Activated T-cell treated with anti-CD3 and anti-CD28 coated beads, Interleukin-2, amount 50 U/mL, for 4 hours (primary cell): ENCODE results near the gene RARA. TPM values are rescaled to one million over a fixed set of nuclear protein-coding genes. Genes with fewer than 3 reads are reported as not detected.

Source experiments
- ATAC-seq, 2 donors: fragments of 200-7000 bp; cut with Tn5 transposase; one replicate each; pipeline ENCODE4 v1.10.0; 2021
- DNase-seq: peaks from one replicate; pipeline ENCODE4 v3.0.0-alpha.2; 2020
- H3K27me3 Mint-ChIP-seq: one replicate; pipeline ENCODE4 v1.8.0; 2021; ENCODE audit warnings: low read depth, mixed read lengths
- H3K36me3 Mint-ChIP-seq: one replicate; pipeline ENCODE4 v1.8.0; 2022; ENCODE audit warnings: mixed read lengths; ENCODE audit not compliant: insufficient read depth
- H3K4me1 Mint-ChIP-seq: one replicate; pipeline ENCODE4 v1.8.0; 2021; ENCODE audit warnings: low read depth, mixed read lengths
- H3K4me3 Mint-ChIP-seq: one replicate; pipeline ENCODE4 v1.8.0; 2021; ENCODE audit warnings: mild to moderate bottlenecking, moderate library complexity, mixed read lengths
- H3K9me3 Mint-ChIP-seq: one replicate; pipeline ENCODE4 v1.8.0; 2021; ENCODE audit warnings: mixed read lengths
- total RNA-seq, 3 donors: library from RNA; stranded (reverse); gene quantifications; one replicate each; pipeline ENCODE4 v1.2.1, GENCODE V29; 2021

Gene RARA
- total RNA-seq = 10 to 100 TPM; 46.5 to 61.9 (median 48.7) TPM

DNA sequence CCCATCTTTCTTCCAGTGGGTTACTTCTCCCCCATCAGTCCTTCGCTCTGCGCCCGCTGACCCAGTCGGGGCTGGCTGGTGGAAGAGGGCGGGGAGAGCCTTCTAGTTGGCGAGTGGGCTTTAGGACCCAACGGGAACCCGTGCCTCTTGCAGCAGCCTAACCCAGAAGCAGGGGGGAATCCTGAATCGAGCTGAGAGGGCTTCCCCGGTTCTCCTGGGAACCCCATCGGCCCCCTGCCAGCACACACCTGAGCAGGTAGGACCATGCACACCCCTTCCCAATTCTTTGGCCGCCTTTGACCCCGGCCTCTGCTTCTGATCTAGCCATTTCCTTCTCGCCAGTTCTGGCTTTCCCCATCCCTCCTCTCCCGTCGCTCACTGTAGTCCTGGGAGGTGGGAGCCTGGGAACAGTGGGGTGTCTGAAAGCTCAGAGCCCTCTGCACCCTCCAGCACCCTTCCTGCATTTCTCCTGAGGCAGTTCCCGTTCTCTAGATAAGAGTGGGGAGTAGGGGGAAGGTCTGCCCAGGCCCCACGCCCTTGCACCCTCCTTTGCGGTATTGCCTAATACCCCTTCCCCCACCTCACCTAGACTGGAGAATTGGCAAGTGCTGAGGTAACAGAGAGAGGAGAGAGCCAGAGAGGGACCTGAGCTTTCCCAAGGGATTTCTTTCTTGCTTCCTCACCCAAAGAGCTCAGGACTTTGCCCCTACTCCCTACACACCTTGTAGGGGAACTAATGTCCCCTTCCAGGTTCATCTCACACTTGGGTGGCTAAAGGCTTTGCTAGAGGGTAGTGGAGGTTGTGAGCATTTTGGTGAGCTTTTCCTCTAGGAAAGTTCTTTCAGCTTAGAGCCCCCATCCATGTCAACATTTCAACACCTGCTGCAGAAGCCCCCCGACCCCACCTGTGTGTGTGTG lies at the start of gene RARA:
Gene RARA, plus strand, starts transcription at position 150 of the 918 bp plus-strand sequence. CDS start 22,039 bp downstream, outside the sequence.
- H3K9me3 Mint-ChIP-seq = no peaks in the 10 kb centered on the region
- no peaks in the 10 kb centered on the region for H3K36me3 Mint-ChIP-seq
- ATAC-seq = peak; percentile 50 to 55
- H3K27me3 Mint-ChIP-seq = no peaks in the 10 kb centered on the region
- H3K4me1 Mint-ChIP-seq = peaks cover 33% of the 10 kb centered on the region
- no peak within 1 kb of the TSS for H3K4me3 Mint-ChIP-seq
- no peak for DNase-seq

DNA sequence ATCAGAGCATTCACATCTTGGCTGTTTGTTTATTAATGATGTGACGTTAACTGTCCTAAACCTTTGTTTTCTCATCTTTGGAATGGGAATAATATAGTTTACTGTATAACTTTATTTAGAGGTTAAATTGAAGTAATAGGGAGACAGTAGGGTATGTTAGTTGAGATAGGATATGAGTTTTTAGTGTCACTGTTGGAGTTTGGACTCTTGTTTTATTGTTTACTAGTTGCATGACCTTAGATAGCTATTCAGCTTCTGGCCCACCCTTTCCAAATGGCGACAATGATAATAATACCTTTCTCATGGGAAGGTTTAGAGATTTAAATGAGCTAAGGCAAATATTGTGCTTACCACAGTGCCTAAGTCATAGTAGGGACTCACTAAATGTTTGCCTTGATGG lies 49.5 kb upstream of the RARA start:
- ATAC-seq = no peak
- no peak for DNase-seq
- H3K36me3 Mint-ChIP-seq = peaks cover 23% of the 10 kb centered on the region
- H3K4me3 Mint-ChIP-seq = no peak overlapping the region
- peaks cover 10% of the 10 kb centered on the region for H3K4me1 Mint-ChIP-seq
- no peaks in the 10 kb centered on the region for H3K27me3 Mint-ChIP-seq
- H3K9me3 Mint-ChIP-seq = no peaks in the 10 kb centered on the region

DNA sequence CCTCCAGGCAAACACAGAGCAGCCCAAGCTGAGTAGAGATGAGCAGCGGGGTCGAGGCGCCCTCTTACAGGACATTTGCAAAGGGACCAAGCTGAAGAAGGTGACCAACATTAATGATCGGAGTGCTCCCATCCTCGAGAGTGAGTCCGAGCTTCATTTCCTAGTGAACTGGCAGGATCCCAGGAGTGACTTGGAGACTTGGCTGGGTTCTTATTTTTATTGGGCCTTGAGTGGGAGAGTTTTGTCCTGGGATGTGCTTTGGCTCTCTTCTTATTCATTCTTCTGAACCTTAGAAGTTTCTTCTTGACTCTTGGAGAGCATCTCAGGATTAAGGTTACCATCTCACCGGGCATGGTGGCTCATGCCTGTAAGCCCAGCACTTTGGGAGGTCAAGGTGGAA lies 48.5 kb upstream of the RARA start:
- no peaks in the 10 kb centered on the region for H3K27me3 Mint-ChIP-seq
- no peak for ATAC-seq
- no peak for DNase-seq
- H3K9me3 Mint-ChIP-seq = no peaks in the 10 kb centered on the region
- H3K4me3 Mint-ChIP-seq = no peak overlapping the region
- H3K36me3 Mint-ChIP-seq = peaks cover 24% of the 10 kb centered on the region
- H3K4me1 Mint-ChIP-seq = peaks cover 10% of the 10 kb centered on the region

DNA sequence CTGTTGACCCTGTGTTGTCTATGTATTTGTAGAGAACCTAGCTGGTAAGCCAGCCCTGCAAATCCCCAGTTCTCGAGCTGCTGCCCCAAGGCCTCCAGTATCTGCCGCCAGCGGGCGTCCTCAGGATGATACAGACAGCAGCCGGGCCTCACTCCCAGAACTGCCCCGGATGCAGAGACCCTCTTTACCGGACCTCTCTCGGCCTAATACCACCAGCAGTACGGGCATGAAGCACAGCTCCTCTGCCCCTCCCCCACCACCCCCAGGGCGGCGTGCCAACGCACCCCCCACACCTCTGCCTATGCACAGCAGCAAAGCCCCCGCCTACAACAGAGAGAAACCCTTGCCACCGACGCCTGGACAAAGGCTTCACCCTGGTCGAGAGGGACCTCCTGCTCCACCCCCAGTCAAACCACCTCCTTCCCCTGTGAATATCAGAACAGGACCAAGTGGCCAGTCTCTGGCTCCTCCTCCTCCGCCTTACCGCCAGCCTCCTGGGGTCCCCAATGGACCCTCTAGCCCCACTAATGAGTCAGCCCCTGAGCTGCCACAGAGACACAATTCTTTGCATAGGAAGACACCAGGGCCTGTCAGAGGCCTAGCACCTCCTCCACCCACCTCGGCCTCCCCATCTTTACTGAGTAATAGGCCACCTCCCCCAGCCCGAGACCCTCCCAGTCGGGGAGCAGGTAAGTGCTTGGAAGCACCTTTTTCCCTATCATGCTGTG lies 44.4 kb upstream of the RARA start:
- Mint-ChIP-seq H3K9me3 (no peaks in the 10 kb centered on the region), H3K36me3 (peaks cover 15% of the 10 kb centered on the region), H3K27me3 (no peaks in the 10 kb centered on the region), H3K4me3 (no peak overlapping the region), H3K4me1 (peaks cover 8% of the 10 kb centered on the region)
- no peak for ATAC-seq
- DNase-seq = no peak

DNA sequence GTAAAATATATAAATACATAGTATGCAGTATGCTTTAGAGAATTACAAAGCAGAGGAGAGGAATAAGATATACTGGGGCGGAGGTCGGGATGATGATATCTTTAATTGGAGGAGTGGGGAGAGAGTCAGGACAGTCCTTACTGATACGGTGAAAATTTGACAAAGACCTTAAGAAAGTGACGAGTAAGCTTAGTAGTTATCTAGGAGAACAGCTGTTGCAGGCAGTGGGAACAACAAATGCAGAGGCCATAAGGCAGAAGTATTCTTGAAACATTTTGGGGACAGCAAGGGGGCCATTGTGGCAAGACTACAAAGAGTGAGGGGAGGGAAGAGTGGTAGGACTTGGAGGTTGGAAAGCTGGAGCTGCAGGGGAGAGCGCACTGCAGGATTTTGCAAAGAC lies 43.6 kb upstream of the RARA start:
- Mint-ChIP-seq H3K4me1 (peaks cover 8% of the 10 kb centered on the region), H3K9me3 (no peaks in the 10 kb centered on the region), H3K4me3 (no peak overlapping the region), H3K36me3 (peaks cover 15% of the 10 kb centered on the region), H3K27me3 (no peaks in the 10 kb centered on the region)
- ATAC-seq (no peak), DNase-seq (no peak)

DNA sequence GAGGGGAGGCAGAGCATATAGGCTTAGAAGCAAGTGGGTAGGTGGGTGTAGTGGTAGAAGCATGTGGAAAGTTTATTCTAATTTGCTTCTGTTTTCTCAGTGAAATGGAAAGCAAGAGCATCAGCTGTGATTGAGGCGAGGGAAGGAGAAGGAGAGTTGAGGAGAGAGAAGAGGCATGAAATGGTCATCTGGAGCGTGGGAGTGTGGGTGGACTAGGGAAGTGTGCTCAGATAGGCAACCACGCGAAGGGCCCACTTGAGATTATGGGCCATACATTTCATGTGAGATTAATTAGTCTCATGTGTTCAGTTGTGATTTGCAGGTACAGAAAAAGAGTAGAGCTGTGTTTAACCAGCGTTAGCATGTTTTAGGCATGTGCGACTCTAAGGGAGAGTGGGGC lies 42.1 kb upstream of the RARA start:
- ATAC-seq (no peak), DNase-seq (no peak)
- H3K36me3 Mint-ChIP-seq = peaks cover 23% of the 10 kb centered on the region
- H3K27me3 Mint-ChIP-seq = no peaks in the 10 kb centered on the region
- H3K4me1 Mint-ChIP-seq = peaks cover 8% of the 10 kb centered on the region
- H3K4me3 Mint-ChIP-seq = no peak overlapping the region
- H3K9me3 Mint-ChIP-seq = no peaks in the 10 kb centered on the region

DNA sequence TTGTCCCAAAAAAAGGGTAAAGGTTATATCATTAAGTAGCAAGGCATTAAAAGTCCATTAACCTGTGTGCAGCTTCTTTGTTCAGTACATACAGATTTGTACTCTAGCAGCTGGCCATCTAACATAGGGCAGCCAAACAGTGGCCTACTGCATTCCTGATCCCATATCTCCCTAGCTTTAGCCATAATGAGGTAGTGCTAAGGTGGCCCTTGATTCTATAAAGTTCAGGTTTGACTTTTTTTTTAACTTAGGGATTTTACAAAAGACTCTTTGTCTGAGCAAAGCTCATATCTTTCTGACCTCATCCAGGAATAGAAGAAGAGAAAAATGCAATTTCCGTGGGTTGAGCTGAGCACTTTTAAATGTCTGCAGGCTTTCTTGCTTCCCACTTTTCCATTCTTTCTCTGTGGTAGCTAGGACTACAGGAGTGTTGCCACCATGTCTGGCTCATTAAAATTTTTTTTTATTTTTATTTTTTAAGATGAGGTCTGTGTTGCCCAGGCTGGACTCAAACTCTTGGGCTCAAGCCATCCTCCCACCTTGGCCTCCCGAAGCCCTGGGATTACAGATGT lies 40.8 kb upstream of the RARA start:
- no peaks in the 10 kb centered on the region for H3K4me1 Mint-ChIP-seq
- no peaks in the 10 kb centered on the region for H3K9me3 Mint-ChIP-seq
- no peak overlapping the region for H3K4me3 Mint-ChIP-seq
- ATAC-seq (no peak), DNase-seq (no peak)
- H3K36me3 Mint-ChIP-seq = peaks cover 15% of the 10 kb centered on the region
- H3K27me3 Mint-ChIP-seq = no peaks in the 10 kb centered on the region

DNA sequence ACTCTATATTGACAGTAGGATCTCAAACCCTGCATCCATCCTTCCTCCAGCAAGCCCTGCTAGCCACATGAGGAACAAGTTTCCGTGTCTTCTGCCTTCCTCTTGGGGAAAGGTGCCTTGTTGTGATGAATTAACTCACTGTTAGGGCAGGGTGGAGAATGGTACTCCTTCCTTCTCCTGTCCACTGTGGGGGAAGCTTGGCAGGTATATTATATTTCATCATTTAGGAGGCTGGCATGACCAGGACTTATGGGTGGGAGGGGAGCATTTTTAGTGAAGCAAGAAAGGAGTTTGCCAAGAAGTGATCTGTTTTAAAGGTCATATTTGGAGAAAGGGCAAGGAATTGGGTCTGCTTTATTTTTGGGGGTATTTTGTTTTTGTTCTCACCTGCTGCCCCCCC lies 30.6 kb upstream of the RARA start:
- Mint-ChIP-seq H3K27me3 (no peaks in the 10 kb centered on the region), H3K4me1 (peaks cover 14% of the 10 kb centered on the region), H3K4me3 (no peak overlapping the region), H3K9me3 (no peaks in the 10 kb centered on the region), H3K36me3 (peaks cover 45% of the 10 kb centered on the region)
- no peak for DNase-seq
- ATAC-seq = no peak

DNA sequence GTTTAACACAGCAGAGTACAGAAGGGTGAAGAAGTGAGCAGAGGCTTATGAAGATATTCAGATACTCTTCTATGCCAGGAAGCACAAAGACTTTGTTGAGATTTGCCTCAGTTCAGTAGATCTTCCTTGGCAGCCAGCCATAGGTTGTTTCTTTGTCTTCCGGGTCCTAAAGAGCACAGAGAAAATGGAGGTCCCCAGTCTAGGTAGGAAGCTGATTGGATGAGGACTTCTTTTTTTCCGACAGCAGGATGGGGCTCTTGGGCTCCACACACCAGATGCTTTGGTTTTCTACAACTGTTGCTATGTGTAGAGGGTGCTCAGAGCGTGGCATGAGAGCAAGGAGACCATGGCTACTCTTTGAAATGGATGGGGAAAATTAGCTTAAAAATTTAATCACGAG lies 29.6 kb upstream of the RARA start:
- Mint-ChIP-seq H3K4me3 (no peak overlapping the region), H3K4me1 (peaks cover 24% of the 10 kb centered on the region), H3K36me3 (peaks cover 41% of the 10 kb centered on the region), H3K27me3 (no peaks in the 10 kb centered on the region), H3K9me3 (no peaks in the 10 kb centered on the region)
- no peak for DNase-seq
- ATAC-seq = no peak

DNA sequence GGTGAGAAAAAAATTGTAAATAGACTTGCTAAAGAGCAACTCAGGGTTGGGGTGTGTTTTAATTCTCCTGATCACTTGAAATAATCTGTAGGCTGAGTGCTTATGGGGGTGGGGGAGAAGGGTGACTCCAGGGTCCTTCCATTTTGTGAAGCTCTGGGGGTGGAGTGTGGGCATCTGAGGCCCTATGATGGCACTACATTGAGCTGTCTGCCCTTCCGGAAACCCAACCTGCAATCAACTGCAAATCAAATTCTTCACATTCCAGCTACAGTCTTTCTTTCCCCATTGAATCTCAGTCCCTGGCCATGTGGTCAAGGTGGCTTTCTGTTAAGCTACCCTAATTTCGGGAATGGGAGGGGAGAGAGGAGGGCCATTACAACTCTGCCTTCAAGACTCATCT lies 27.3 kb upstream of the RARA start:
- no peak for DNase-seq
- Mint-ChIP-seq H3K9me3 (no peaks in the 10 kb centered on the region), H3K36me3 (peaks cover 32% of the 10 kb centered on the region), H3K27me3 (no peaks in the 10 kb centered on the region), H3K4me1 (peaks cover 29% of the 10 kb centered on the region), H3K4me3 (no peak overlapping the region)
- ATAC-seq = no peak

DNA sequence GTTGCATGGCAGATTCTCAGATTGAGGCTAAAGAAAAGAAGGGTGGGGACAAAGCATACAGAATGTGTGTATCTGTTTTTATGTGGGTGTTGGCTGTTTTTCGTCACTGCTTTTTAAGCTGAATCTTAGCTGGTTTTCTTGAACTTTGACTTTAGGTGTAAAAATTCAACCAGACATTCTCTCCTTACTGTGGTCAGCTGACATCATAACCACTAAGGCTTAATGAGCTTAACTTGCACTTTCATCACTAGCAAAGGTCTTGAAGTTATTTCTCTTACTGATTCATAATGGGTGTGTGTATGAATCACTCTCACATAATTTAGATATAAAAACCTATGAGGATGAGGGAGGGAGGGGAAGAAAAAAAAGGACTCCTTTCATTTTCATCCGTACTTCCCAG lies 25.3 kb upstream of the RARA start:
- no peak for DNase-seq
- Mint-ChIP-seq H3K4me3 (peak overlapping the region; percentile 57), H3K4me1 (peaks cover 41% of the 10 kb centered on the region), H3K36me3 (peaks cover 21% of the 10 kb centered on the region), H3K9me3 (no peaks in the 10 kb centered on the region), H3K27me3 (no peaks in the 10 kb centered on the region)
- peak; percentile 61 to 63 for ATAC-seq

DNA sequence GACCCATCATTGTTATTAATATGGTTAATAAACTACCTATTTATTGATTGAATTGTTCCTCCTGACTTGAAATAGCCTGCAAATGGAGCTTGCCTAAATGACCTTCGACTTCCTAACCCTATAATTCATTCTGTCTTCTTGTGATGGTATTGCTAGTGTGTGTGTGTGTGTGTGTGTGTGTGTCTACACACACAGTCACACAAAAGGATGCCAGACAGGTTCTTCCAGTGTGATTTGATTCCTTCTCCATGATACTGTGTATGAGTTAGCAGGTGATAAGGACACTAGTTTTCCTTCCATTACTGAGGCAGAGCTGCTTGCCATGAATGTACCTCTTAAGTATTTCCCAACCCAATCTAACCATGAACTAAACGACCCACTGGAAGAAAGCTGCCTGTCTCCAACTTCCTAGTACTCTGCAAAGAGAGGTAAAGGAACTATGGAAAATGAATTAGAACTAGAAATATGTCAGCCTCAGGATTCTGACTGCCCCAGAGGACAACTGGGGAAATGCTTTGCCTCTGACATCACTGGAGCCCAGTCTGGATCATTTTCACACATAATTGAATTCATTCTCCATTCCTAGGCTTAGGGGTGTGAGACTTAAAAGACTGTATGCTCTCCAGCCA lies 24.8 kb upstream of the RARA start:
- DNase-seq = no peak
- no peaks in the 10 kb centered on the region for H3K27me3 Mint-ChIP-seq
- no peak for ATAC-seq
- H3K4me1 Mint-ChIP-seq = peaks cover 44% of the 10 kb centered on the region
- H3K4me3 Mint-ChIP-seq = peak overlapping the region; percentile 57
- no peaks in the 10 kb centered on the region for H3K9me3 Mint-ChIP-seq
- peaks cover 18% of the 10 kb centered on the region for H3K36me3 Mint-ChIP-seq

DNA sequence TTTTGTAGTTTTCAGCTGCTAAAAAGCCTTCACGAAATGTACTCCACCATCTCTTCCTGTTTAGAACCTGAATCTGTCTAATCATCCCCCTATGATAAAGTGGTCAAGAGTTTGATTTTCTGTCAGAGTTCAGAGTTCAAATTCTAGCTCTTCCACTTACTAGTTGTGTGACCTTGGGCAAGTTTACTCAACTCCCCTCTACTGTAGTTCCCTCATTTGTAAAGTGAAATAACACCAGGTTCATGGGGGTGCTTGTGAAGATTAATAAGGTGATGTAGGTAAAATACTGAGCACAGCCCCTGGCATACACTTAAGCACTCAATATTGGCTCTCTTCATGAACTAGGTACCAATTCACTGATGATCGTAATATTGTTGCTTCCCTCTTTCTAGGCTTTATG lies 22.5 kb upstream of the RARA start:
- Mint-ChIP-seq H3K4me3 (no peak overlapping the region), H3K4me1 (peaks cover 49% of the 10 kb centered on the region), H3K36me3 (peaks cover 11% of the 10 kb centered on the region), H3K9me3 (no peaks in the 10 kb centered on the region), H3K27me3 (no peaks in the 10 kb centered on the region)
- no peak for DNase-seq
- no peak for ATAC-seq

DNA sequence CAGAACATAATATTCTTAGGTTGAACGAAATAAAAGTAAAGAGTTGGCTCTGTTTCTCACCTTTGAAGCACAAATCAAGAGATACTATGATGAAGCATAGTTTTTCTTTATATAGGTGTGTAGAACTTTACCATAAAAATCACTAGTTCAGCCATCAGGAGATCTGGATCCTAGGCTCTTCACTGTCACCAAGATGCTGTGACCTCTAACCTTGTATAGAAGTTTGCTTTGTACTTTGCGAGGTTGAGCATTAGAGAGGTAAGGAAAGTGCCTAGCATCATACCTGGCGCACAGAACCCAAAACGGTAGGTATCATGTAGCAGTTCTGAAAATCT lies 21.9 kb upstream of the RARA start:
- Mint-ChIP-seq H3K36me3 (peaks cover 10% of the 10 kb centered on the region), H3K9me3 (no peaks in the 10 kb centered on the region), H3K27me3 (no peaks in the 10 kb centered on the region), H3K4me3 (no peak overlapping the region), H3K4me1 (peaks cover 46% of the 10 kb centered on the region)
- DNase-seq (no peak), ATAC-seq (no peak)
